ENCODE measurements around the gene NHSL1. TPM values are rescaled to one million over a fixed set of nuclear protein-coding genes. Genes with fewer than 3 reads are reported as not detected.

The NHSL1 gene
- total RNA-seq, 1 donor from 2014 or later = 72.3 TPM

DNA sequence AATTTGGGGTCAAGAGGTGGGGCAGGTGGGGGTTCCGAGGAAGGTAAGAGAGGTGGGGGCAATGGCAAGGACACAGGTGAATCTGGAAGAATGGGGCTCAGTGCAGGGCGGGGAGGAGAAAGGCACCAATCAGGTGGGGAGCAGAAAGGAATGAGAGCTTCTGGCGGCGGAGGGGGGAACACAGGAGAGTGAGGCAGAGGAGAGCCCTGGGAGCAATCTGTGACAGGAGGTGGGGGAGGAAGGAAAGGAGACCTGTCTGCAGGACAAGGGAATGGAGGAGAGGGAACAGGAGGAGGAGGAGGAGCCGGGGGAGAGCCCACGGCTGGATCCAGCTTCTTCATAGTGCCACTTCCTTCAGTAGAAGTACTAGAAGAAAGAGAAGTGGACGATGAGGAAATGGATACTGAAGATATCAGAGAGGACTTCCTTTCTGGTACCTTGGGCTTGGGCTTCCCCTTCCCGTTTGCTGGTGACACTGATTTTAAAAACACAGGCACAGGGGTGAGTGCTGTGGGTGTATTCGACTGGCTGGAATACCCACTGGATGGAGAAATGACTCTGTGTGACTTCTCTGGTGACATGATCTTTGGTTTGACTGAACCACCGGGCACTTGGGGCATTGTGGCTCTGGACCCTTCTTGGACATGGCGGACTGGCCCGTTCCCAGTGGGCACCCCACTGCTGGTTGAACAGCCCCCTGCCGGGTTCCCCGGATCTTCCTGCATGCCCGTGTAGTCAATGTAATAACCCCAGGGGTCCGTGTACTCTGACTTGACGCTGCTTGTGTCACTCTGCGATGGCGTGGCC lies 67.8 kb downstream of the NHSL1 start:
- H3K27me3 Mint-ChIP-seq (ENCODE audit: unreplicated experiment) = peaks cover 8% of the 10 kb centered on the region
- H3K4me3 Mint-ChIP-seq (ENCODE audit: unreplicated experiment) = peak overlapping the region; percentile 29
- no peak for TF ChIP-seq CTCF (IDR thresholded peaks at IDR 0.05; ENCODE audit: unreplicated experiment)
- peak overlapping the region; percentile 61 for H3K27ac Mint-ChIP-seq (ENCODE audit: unreplicated experiment)
- H3K9me3 Mint-ChIP-seq (ENCODE audit: unreplicated experiment) = no peaks in the 10 kb centered on the region
- H3K4me1 Mint-ChIP-seq (ENCODE audit: unreplicated experiment) = peaks cover 53% of the 10 kb centered on the region
- H3K36me3 Mint-ChIP-seq (ENCODE audit: low read depth, unreplicated experiment) = peaks cover 40% of the 10 kb centered on the region
- DNase-seq (ENCODE audit: low spot score) = no peak

GRCh38 chr6:138430361-138431145 lies 68.7 kb downstream of the NHSL1 start:
- Mint-ChIP-seq H3K36me3 (ENCODE audit: low read depth, unreplicated experiment) (peaks cover 42% of the 10 kb centered on the region), H3K27ac (ENCODE audit: unreplicated experiment) (peak overlapping the region; percentile 89), H3K4me3 (ENCODE audit: unreplicated experiment) (no peak overlapping the region), H3K9me3 (ENCODE audit: unreplicated experiment) (no peaks in the 10 kb centered on the region), H3K4me1 (ENCODE audit: unreplicated experiment) (peaks cover 53% of the 10 kb centered on the region), H3K27me3 (ENCODE audit: unreplicated experiment) (peaks cover 6% of the 10 kb centered on the region)
- TF ChIP-seq CTCF (IDR thresholded peaks at IDR 0.05; ENCODE audit: unreplicated experiment) = no peak
- no peak for DNase-seq (ENCODE audit: low spot score)

- no peak for DNase-seq (ENCODE audit: low spot score)
- peaks cover 6% of the 10 kb centered on the region for H3K27me3 Mint-ChIP-seq (ENCODE audit: unreplicated experiment)
- H3K4me1 Mint-ChIP-seq (ENCODE audit: unreplicated experiment) = peaks cover 51% of the 10 kb centered on the region
- H3K27ac Mint-ChIP-seq (ENCODE audit: unreplicated experiment) = peak overlapping the region; percentile 89
- H3K9me3 Mint-ChIP-seq (ENCODE audit: unreplicated experiment) = no peaks in the 10 kb centered on the region
- peaks cover 44% of the 10 kb centered on the region for H3K36me3 Mint-ChIP-seq (ENCODE audit: low read depth, unreplicated experiment)
- no peak for TF ChIP-seq CTCF (IDR thresholded peaks at IDR 0.05; ENCODE audit: unreplicated experiment)
- H3K4me3 Mint-ChIP-seq (ENCODE audit: unreplicated experiment) = peak overlapping the region; percentile 29
Measured at GRCh38 chr6:138429761-138430160, 69.5 kb downstream of the NHSL1 start.

DNA sequence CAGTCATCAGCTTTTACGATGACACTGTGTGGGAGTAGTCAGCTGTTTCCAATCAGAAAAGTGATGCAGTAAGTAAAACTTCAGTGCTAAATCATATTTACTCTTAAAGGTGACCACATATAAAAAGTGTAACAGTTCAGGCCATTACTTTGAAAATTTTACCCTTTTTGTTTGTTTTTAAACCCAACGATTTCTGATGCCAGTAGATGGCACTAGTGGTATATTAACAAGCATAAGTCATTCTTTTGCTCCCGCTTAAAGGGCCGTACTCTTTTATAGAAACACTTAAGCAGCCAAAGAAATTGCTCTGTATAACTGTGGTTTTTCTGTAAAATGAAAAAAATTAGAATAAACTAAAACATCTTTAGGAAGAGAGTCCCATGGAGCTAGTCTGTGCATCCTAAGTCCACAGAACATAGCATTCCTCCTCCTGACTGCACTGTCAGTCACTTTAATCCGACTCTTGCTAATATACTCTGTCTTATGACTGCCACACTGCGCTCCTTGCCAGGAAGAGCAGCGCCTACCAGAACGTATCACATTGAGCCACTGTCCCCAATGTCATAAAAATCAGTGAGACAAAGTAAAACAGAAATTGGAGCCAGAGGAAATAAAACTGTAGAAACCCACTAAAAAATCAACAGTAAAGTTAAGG lies 70.2 kb downstream of the NHSL1 start:
- peak; percentile 30 for TF ChIP-seq CTCF (IDR thresholded peaks at IDR 0.05; ENCODE audit: unreplicated experiment)
- H3K9me3 Mint-ChIP-seq (ENCODE audit: unreplicated experiment) = no peaks in the 10 kb centered on the region
- peaks cover 6% of the 10 kb centered on the region for H3K27me3 Mint-ChIP-seq (ENCODE audit: unreplicated experiment)
- peak overlapping the region; percentile 24 for H3K4me3 Mint-ChIP-seq (ENCODE audit: unreplicated experiment)
- peaks cover 45% of the 10 kb centered on the region for H3K4me1 Mint-ChIP-seq (ENCODE audit: unreplicated experiment)
- peaks cover 44% of the 10 kb centered on the region for H3K36me3 Mint-ChIP-seq (ENCODE audit: low read depth, unreplicated experiment)
- peak overlapping the region; percentile 89 for H3K27ac Mint-ChIP-seq (ENCODE audit: unreplicated experiment)
- no peak for DNase-seq (ENCODE audit: low spot score)

Data from endothelial cell (in vitro differentiated cells).